ENCODE measurements around the gene TOX2.

DNA sequence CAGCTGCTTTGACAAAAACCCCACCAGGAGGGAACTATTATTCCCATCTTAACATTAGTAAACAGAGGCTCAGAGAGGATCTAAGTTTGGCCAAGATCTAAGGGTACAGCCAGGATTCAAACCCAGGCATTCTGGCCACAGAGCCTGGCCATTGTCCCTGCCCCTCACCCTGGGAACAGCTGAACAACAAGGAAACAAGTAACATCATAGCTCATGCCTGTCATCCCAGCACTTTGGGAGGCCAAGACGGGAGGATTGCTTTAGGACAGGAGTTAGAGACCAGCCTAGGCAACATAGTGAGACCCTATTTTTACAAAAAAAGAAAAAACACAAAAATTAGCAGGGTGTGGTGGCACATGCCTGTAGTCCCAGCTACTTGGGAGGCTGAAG is 27.5 kb downstream of the TOX2 start:
- TF ChIP-seq, protein P1, sequence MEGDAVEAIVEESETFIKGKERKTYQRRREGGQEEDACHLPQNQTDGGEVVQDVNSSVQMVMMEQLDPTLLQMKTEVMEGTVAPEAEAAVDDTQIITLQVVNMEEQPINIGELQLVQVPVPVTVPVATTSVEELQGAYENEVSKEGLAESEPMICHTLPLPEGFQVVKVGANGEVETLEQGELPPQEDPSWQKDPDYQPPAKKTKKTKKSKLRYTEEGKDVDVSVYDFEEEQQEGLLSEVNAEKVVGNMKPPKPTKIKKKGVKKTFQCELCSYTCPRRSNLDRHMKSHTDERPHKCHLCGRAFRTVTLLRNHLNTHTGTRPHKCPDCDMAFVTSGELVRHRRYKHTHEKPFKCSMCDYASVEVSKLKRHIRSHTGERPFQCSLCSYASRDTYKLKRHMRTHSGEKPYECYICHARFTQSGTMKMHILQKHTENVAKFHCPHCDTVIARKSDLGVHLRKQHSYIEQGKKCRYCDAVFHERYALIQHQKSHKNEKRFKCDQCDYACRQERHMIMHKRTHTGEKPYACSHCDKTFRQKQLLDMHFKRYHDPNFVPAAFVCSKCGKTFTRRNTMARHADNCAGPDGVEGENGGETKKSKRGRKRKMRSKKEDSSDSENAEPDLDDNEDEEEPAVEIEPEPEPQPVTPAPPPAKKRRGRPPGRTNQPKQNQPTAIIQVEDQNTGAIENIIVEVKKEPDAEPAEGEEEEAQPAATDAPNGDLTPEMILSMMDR (conservative IDR thresholded peaks at IDR 0.05; ENCODE audit: low read length) = no peak
- TF ChIP-seq EZH2phosphoT487 (IDR thresholded peaks at IDR 0.05; ENCODE audit: borderline replicate concordance, low read depth, low read length) = no peak
